KBM-7 (cell line): ENCODE data around the gene MYH10.

ENCODE experiments used
- DNase-seq: peaks from one replicate; pipeline ENCODE4 v3.0.0-alpha.2; 2015
- in situ Hi-C: fragments of 300-500 bp; cut with MboI; formaldehyde crosslinking; loops from 2 replicates; pipeline ENCODE4 v1.14.3; 2020; ENCODE audit warnings: low sequenced_read_pairs, low pct_unique_long_range_greater_than_20kb, mixed read lengths

MYH10 gene

GRCh38 chr17:8436169-8436843, 194.2 kb downstream of the MYH10 start:
- peak; percentile 64 for DNase-seq
- in situ Hi-C loops, result no loop called here

GRCh38 chr17:8435245-8436168, 195.0 kb downstream of the MYH10 start, which contains the start of gene NDEL1:
Gene NDEL1 (plus strand): TSS chr17:8435884. CDS start chr17:8444272, 8,388 bp downstream.
- DNase-seq, result peak; percentile 91

GRCh38 chr17:8430966-8431365, 199.6 kb downstream of the MYH10 start:
- in situ Hi-C loops, result no loop called here
- DNase-seq, result no peak

More at GRCh38 chr17:8435245-8436168, 195.0 kb downstream of the MYH10 start, which contains the start of gene NDEL1:
- in situ Hi-C loops, result no loop called here

- DNase-seq, result no peak
- in situ Hi-C loops, result no loop called here
These were observed 203.7 kb downstream of the MYH10 start for GRCh38 chr17:8426802-8427201.

GRCh38 chr17:8426094-8426720, 204.3 kb downstream of the MYH10 start:
- in situ Hi-C loops, result no loop called here
- DNase-seq, result no peak
